SU-DHL-6 (cell line): ENCODE measurements around the gene TULP3.

Experiments
- EZH2phosphoT487 ChIP-seq: fragments of 200-600 bp; sonication (generic), shearing (Covaris generic); conservative IDR thresholded peaks from 2 replicates; pipeline ENCODE4 v1.6.1; 2018; ENCODE audit warnings: mild to moderate bottlenecking, antibody characterized with exemption, low read length, moderate library complexity, mixed read lengths
- TF ChIP-seq, protein P1 (sequence below): fragments of 200-600 bp; sonication (generic); IDR thresholded peaks from one replicate; pipeline ENCODE4 v1.5.1; 2017; ENCODE audit warnings: antibody characterized with exemption, mild to moderate bottlenecking, low read length, moderate library complexity; ENCODE audit not compliant: insufficient read depth, poor library complexity, severe bottlenecking

DNA sequence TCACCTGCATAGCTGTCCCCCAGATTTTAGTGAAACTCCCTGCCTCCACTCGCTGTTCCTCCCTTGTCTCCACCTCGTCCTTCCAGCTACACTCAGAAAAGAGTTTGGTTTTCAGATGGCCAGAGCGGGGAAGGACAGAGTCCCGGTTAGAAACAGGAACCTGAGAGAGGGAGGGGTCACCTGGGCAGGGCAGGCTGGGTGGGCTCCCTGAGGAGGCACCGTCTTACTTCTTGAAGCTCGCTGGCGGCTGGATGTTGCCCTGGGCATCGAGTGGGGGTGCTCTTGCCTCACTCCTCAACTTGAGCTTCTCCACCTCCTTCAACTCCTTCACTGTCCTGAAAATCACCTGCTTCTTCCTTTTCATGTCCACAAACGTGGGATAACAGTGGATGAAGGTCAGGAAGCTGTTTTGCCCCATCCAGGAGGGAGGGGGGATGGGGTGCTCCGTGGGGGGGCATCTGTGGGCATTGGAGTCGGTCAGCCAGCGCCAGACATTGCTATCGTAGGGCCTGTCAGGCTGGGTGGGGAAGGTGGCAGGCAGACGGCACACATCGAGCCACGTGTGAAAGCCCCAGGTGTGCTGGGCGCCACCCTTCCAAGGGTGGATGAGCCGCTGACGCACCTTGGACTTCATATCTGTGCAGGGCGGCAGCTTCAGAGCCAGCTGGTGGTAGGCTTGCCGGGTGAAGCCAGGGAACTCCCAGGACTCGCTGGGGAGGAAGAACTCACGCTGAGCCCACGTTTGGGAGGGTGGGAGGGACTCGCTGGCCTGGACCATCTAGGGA is 35.8 kb upstream of the TULP3 start:
- TF ChIP-seq, protein P1, sequence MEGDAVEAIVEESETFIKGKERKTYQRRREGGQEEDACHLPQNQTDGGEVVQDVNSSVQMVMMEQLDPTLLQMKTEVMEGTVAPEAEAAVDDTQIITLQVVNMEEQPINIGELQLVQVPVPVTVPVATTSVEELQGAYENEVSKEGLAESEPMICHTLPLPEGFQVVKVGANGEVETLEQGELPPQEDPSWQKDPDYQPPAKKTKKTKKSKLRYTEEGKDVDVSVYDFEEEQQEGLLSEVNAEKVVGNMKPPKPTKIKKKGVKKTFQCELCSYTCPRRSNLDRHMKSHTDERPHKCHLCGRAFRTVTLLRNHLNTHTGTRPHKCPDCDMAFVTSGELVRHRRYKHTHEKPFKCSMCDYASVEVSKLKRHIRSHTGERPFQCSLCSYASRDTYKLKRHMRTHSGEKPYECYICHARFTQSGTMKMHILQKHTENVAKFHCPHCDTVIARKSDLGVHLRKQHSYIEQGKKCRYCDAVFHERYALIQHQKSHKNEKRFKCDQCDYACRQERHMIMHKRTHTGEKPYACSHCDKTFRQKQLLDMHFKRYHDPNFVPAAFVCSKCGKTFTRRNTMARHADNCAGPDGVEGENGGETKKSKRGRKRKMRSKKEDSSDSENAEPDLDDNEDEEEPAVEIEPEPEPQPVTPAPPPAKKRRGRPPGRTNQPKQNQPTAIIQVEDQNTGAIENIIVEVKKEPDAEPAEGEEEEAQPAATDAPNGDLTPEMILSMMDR = no peak
- no peak for TF ChIP-seq EZH2phosphoT487
